HUES6 (cell line): ENCODE measurements around the gene RTRAF.

Experiments
- H3K27ac ChIP-seq: 2 replicates; pipeline ENCODE4 v1.7.0; 2013; ENCODE audit warnings: low read depth, mild to moderate bottlenecking, low read length, inconsistent platforms
- H3K27me3 ChIP-seq: 2 replicates; pipeline ENCODE4 v1.6.1; 2013; ENCODE audit warnings: low read length; ENCODE audit not compliant: control insufficient read depth, insufficient read depth
- H3K36me3 ChIP-seq: 2 replicates; pipeline ENCODE4 v1.6.1; 2013; ENCODE audit warnings: low read length; ENCODE audit not compliant: control insufficient read depth, insufficient read depth
- H3K4me1 ChIP-seq: 2 replicates; pipeline ENCODE4 v1.6.1; 2013; ENCODE audit warnings: low read length; ENCODE audit not compliant: control insufficient read depth, insufficient read depth
- H3K4me3 ChIP-seq: 2 replicates; pipeline ENCODE4 v1.5.1; 2013; ENCODE audit warnings: low read depth, low read length
- H3K9ac ChIP-seq: one replicate; pipeline ENCODE4 v1.6.1; 2013; ENCODE audit warnings: mild to moderate bottlenecking, low read length
- H3K9me3 ChIP-seq: 2 replicates; pipeline ENCODE4 v1.6.1; 2013; ENCODE audit warnings: low read depth, low read length; ENCODE audit not compliant: control insufficient read depth, insufficient read depth

Gene RTRAF

DNA sequence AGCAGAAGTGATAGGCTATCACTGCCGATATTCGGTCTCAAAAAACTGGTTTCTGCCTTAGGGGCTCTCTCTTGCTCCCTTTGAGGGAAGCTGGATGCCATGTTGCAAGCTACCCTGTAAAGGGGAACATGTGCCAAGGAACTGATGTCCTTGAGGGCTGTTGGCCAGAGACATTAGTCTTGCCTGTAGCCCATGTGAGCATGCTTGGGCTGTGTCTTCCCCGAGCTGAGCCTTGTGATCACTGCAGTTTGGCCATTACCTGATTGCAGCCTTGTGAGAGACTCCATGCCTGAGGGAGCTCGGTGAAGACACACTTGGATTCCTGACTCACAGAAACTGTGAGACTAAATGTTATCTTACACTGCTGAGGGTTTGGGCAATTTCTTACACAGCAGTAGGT lies 18.8 kb downstream of the RTRAF start:
- peaks cover 87% of the 10 kb centered on the region for H3K36me3 ChIP-seq
- no peak overlapping the region for H3K27ac ChIP-seq
- no peak overlapping the region for H3K9ac ChIP-seq
- H3K4me3 ChIP-seq, result no peak overlapping the region
- H3K9me3 ChIP-seq, result no peaks in the 10 kb centered on the region
- H3K27me3 ChIP-seq, result no peaks in the 10 kb centered on the region
- H3K4me1 ChIP-seq, result peaks cover 17% of the 10 kb centered on the region; the same call in 1 of the 2 replicates

DNA sequence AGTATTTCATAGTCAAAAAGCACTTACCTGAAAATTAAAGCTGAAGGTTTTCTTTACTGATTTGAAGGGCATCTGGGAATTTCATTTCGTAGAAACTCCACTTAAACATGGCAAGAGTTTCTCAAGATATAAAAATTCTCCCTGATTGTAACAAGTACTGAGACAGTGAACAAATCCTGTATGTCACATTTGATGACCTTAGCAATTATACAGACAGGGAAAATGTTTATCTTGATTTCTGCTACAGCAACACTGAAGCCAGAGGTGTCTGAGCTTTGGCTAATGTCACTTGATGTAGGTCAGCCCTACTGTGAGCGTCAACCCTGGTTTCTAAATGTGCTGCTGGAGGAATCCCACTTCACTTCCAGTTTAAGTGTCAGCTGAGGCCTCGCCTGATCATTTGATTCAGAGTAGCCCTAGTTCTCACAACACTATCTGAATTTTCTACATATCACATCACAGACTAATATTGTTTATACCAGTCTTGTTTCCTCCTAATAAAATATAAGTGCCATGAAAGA lies 20.9 kb downstream of the RTRAF start:
- no peaks in the 10 kb centered on the region for H3K9me3 ChIP-seq
- H3K9ac ChIP-seq, result no peak overlapping the region
- peaks cover 30% of the 10 kb centered on the region for H3K4me1 ChIP-seq
- no peak overlapping the region for H3K27ac ChIP-seq
- no peaks in the 10 kb centered on the region for H3K27me3 ChIP-seq
- peaks cover 66% of the 10 kb centered on the region for H3K36me3 ChIP-seq
- H3K4me3 ChIP-seq, result no peak overlapping the region

DNA sequence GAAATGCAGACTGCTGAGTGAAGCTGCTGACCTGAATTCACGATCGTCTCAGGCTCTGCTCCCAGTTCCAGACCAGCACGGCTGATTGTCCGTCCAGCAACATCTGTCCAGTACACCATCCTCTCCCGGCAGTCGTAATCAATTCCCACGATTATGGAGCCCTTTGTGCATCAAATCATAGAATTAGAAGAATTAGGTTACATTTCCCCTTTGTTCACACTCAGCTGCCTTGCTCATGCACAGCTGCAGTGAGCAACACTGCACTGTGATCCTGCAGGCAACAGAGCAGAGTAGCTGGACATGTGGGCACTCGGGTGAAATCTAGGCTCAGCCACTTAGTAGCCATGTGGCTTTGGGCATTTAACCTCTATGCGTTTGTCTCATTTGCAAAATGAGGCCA lies 22.2 kb downstream of the RTRAF start:
- Histone ChIP-seq H3K27ac (no peak overlapping the region), H3K27me3 (no peaks in the 10 kb centered on the region), H3K36me3 (peaks cover 54% of the 10 kb centered on the region), H3K4me3 (no peak overlapping the region), H3K9me3 (no peaks in the 10 kb centered on the region), H3K4me1 (peaks cover 30% of the 10 kb centered on the region), H3K9ac (no peak overlapping the region)

DNA sequence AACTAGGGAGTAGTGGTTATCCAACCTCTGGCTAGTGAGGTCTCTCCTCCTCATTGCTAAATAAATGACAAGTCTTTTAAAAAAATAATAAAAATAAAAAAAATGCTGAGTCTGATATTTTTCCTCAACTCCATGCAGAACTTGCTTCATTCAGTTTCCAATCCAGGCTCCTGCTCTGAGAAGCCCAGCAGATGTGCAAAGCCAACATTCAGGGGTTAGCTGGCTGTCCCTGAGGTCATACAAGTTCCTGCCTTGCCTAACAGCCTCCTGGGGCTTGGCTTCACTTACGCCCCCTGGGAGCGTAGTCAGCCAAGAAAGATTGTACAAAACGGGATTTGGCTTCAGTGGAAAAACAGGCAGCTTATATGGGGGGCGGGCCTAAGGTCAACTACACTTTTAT lies 23.3 kb downstream of the RTRAF start:
- H3K9ac ChIP-seq, result no peak overlapping the region
- no peaks in the 10 kb centered on the region for H3K9me3 ChIP-seq
- H3K36me3 ChIP-seq, result peaks cover 42% of the 10 kb centered on the region
- no peak overlapping the region for H3K27ac ChIP-seq
- peaks cover 27% of the 10 kb centered on the region for H3K4me1 ChIP-seq
- no peak overlapping the region for H3K4me3 ChIP-seq
- no peaks in the 10 kb centered on the region for H3K27me3 ChIP-seq

DNA sequence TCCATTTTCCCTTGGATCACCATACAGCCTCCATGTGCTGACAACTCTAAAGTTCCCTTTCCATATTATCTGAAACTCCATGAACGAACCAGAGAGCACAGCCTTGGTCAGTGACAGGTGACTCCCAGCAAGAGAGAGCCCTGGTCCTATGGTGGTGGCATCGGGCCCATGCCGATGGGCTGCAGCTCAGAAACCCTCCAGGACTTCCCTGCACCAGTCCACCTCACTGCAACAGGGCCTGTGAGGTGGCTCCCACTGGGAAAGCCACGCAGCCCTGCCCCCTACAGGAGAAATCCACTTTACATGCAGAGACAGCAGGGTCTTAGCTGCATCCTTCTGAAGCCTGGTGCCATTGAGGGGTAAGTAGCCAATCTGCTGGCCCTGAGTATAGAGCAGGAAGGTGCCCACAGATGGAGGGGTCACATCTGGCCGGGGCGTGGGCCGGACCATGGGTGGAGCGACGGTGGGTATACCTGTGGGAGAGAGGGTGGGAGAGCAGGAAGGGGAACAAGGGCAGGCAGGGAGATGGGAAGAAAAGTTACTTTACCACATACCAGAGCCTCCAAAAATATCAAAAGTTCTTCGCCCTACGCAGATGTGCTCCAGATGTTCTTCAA lies 24.7 kb downstream of the RTRAF start:
- Histone ChIP-seq H3K27ac (no peak overlapping the region), H3K9ac (no peak overlapping the region), H3K4me1 (peaks cover 21% of the 10 kb centered on the region), H3K36me3 (peaks cover 28% of the 10 kb centered on the region), H3K9me3 (no peaks in the 10 kb centered on the region), H3K27me3 (no peaks in the 10 kb centered on the region), H3K4me3 (no peak overlapping the region)

DNA sequence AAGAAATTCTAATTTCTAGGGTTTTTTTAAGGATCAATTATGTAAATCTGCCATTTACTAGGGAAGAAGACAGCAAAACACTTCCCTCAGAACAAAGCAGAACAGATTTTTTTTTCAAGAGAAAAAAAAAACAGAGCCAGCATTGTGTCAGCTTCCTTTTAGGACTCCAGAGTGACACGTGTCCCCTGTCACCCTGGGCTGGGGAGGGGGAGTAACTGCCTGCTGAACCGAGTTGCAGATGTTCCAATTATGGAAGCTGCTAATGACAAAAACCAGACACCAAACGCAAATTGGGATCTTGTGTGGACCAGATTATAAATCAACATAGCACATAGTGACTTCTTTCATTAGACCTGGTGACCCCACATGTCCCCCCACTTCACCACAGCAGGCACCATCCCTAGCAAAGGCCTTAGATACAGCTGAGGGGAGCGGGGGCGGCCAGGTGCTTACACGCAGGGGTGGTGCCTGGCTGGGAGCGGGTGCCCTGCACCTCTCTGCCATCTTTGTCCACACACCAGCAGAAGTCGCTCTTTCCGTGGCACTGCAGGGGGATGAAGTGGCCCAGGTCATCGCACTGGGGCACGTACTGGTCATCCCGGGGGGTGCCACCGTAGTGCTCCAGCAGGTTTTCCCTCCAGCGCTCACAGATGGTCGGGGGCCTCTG lies 25.4 kb downstream of the RTRAF start:
- Histone ChIP-seq H3K36me3 (peaks cover 21% of the 10 kb centered on the region), H3K27me3 (no peaks in the 10 kb centered on the region), H3K4me1 (peaks cover 21% of the 10 kb centered on the region), H3K27ac (no peak overlapping the region), H3K4me3 (no peak overlapping the region), H3K9me3 (no peaks in the 10 kb centered on the region), H3K9ac (no peak overlapping the region)

DNA sequence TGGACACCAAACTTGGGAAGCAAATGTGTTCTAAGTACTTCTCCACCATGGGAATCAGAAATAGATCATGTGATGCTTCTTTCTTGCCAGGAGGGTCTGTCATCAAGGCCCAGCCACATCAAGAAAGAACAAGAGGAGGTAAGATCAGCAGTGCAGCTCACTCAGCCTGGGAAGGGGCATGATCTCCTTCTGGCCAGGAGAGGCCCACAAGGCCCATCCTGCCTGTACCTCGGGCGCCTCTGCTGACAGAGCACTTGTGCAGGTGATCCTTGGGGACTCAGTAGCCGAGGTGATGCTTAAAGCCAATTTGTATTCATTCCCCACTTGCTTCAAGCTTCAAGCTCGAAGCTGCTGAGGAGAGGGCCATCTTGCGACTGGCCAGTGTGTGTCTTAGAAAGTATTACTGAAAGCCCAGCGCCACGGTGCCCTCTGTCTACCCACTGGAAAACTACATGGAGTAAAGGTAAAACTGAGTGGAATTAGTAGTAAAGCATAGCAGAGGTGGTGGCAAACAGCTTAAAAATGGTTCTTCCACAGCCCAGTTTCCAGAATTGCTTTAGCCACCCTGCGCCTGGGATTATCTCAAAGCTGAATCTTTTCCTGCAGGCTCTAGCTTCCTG lies 26.2 kb downstream of the RTRAF start:
- H3K4me3 ChIP-seq, result no peak overlapping the region
- peaks cover 26% of the 10 kb centered on the region for H3K4me1 ChIP-seq
- H3K9ac ChIP-seq, result no peak overlapping the region
- H3K36me3 ChIP-seq, result peaks cover 14% of the 10 kb centered on the region
- no peaks in the 10 kb centered on the region for H3K27me3 ChIP-seq
- no peaks in the 10 kb centered on the region for H3K9me3 ChIP-seq
- no peak overlapping the region for H3K27ac ChIP-seq

DNA sequence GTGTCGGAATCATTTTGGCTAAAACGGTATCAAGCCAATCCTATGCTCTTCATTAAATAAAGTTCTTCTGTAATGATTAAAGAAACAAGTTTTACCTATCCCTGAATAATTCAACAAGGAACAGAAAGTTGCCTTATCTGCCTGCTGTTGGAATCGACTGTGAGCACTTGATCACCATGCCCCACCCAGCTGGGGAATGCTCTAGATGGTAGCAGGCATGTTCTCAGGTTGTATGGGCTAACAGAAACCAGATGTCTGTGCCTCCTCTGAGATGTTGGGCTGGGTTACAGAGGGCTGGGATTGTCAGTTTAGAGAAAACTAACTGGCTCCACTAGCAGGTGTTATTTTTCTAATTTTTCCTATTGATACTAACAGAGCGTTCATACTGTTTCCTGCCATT lies 28.9 kb downstream of the RTRAF start:
- Histone ChIP-seq H3K27ac (no peak overlapping the region), H3K9me3 (0 out of 2 replicates have a peak, but pooled peaks cover 3% of the 10 kb centered on the region), H3K27me3 (no peaks in the 10 kb centered on the region), H3K36me3 (no peaks in the 10 kb centered on the region), H3K4me1 (peaks cover 35% of the 10 kb centered on the region), H3K4me3 (no peak overlapping the region), H3K9ac (no peak overlapping the region)

DNA sequence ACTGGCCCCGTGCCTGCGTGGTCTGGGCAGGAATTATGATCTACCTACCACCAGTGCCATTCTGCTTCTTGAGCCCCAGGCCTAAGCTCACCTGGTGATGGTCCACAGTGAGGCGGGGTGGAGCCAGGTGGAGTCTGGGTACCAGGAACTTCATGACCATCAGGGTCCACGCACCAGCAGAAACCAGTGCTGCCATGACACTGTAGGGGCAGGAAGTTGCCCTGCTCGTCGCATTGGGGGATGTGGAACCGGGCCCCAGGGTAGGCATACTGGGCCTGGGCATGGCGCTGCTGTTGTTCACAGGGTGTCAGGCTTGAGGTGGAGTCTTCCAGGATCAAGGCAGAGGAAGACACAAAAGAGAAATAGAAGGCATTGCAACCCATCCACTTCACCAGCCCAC lies 29.6 kb downstream of the RTRAF start:
- no peak overlapping the region for H3K4me3 ChIP-seq
- H3K9ac ChIP-seq, result no peak overlapping the region
- H3K27ac ChIP-seq, result no peak overlapping the region
- no peaks in the 10 kb centered on the region for H3K36me3 ChIP-seq
- peaks cover 28% of the 10 kb centered on the region for H3K4me1 ChIP-seq
- H3K27me3 ChIP-seq, result no peaks in the 10 kb centered on the region
- 0 out of 2 replicates have a peak, but pooled peaks cover 3% of the 10 kb centered on the region for H3K9me3 ChIP-seq

DNA sequence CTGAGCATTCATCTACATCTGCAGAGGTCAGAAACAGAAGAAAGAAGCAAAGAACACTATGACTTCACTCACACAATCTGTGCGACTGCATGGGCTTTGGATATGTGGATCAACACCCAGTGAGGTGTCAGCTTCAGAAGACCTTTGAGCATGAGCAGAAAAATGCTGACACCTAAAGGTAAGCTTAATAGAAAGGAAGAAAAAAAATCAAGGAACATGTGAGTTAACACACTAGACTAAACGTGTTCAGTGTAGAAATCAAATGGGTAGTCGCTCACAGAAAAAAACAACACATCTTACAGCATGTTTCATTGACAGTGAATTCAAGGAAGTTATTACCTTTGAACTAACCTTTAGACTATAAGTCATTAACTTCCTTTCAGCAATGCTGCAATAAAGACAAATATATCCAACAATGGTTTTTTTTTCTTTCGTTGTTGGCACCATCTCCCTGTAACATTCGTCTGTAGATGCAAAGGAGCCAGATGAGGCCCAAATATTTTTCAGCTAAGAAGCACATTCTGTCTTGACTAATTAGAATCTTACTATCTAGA lies 30.9 kb downstream of the RTRAF start:
- peaks cover 24% of the 10 kb centered on the region for H3K4me1 ChIP-seq
- H3K9me3 ChIP-seq, result peaks cover 6% of the 10 kb centered on the region
- no peaks in the 10 kb centered on the region for H3K27me3 ChIP-seq
- no peak overlapping the region for H3K27ac ChIP-seq
- H3K36me3 ChIP-seq, result no peaks in the 10 kb centered on the region
- H3K4me3 ChIP-seq, result no peak overlapping the region
- H3K9ac ChIP-seq, result no peak overlapping the region
